Measurements from ENCODE around the gene COL5A3. TPM values are rescaled to one million over a fixed set of nuclear protein-coding genes. Genes with fewer than 3 reads are reported as not detected.

Gene COL5A3
- polyA plus RNA-seq, 1 donor, result 0.71 TPM

Other genes starting within 250 kb of the COL5A3 start
- 42.2 TPM for gene ZNF846, start 241.8 kb downstream of the COL5A3 start, polyA plus RNA-seq (ENCODE audit: insufficient read length)
- gene FBXL12, start 191.4 kb downstream of the COL5A3 start, polyA plus RNA-seq (ENCODE audit: insufficient read length), result 28.6 TPM
- gene UBL5, start 182.6 kb downstream of the COL5A3 start, polyA plus RNA-seq (ENCODE audit: insufficient read length), result 265 TPM
- 44.6 TPM for gene PIN1, start 175.2 kb downstream of the COL5A3 start, polyA plus RNA-seq (ENCODE audit: insufficient read length)
- gene OLFM2, start 74.0 kb downstream of the COL5A3 start, polyA plus RNA-seq (ENCODE audit: insufficient read length), result 18.9 TPM
- gene RDH8, start 3.0 kb upstream of the COL5A3 start, polyA plus RNA-seq (ENCODE audit: insufficient read length), result 0.40 TPM
- 23.2 TPM for gene SHFL, start 75.8 kb upstream of the COL5A3 start, polyA plus RNA-seq (ENCODE audit: insufficient read length)
- gene ANGPTL6, start 92.2 kb upstream of the COL5A3 start, polyA plus RNA-seq (ENCODE audit: insufficient read length), result 1.4 TPM
- 28.4 TPM for gene PPAN, start 95.9 kb upstream of the COL5A3 start, polyA plus RNA-seq (ENCODE audit: insufficient read length)
- gene P2RY11, start 101.2 kb upstream of the COL5A3 start, polyA plus RNA-seq (ENCODE audit: insufficient read length), result 12.7 TPM
- gene EIF3G, start 109.4 kb upstream of the COL5A3 start, polyA plus RNA-seq (ENCODE audit: insufficient read length), result 201 TPM
- gene DNMT1, start 184.4 kb upstream of the COL5A3 start, polyA plus RNA-seq (ENCODE audit: insufficient read length), result 160 TPM
- gene S1PR2, start 220.8 kb upstream of the COL5A3 start, polyA plus RNA-seq (ENCODE audit: insufficient read length), result 11.9 TPM
- gene MRPL4, start 241.7 kb upstream of the COL5A3 start, polyA plus RNA-seq (ENCODE audit: insufficient read length), result 34.2 TPM